ENCODE results near the gene SLC4A1. TPM values are rescaled to one million over a fixed set of nuclear protein-coding genes. Genes with fewer than 3 reads are reported as not detected.

Gene SLC4A1
- polyA plus RNA-seq, 2 of the 4 experiments (the other 2 are of a cell fraction): not detected

- TF ChIP-seq ZNF302 (CRISPR knock-in tag; IDR thresholded peaks at IDR 0.05) (no peak), CHD4 (IDR thresholded peaks at IDR 0.05; ENCODE audit: borderline replicate concordance) (no peak)
Observed at GRCh38 chr17:44297975-44298374, 30.0 kb upstream of the SLC4A1 start (continued).

GRCh38 chr17:44293509-44294226, 25.7 kb upstream of the SLC4A1 start:
- POLR2A ChIA-PET: no interaction called here
- FAIRE-seq: no peak

GRCh38 chr17:44287651-44288050, 19.7 kb upstream of the SLC4A1 start:
- DNase-seq (ENCODE audit: low read depth in 1 of 2, low spot score in 1 of 2) (no peak), ATAC-seq (no peak; a peak in 1 of 6 replicates), FAIRE-seq (no peak)
- ChIA-PET CTCF (interaction anchor here (0.6 to 2.4 kb wide), 7 partner anchors 8 to 77 kb away, joined by 3 to 10 read pairs (median 4); no protein-coding TSS in a partner anchor), POLR2A (no interaction called here)
- no peaks in the 10 kb centered on the region for H3K4me1 ChIP-seq
- no peak overlapping the region for H3K4me3 ChIP-seq
- H3K27ac ChIP-seq: no peak overlapping the region
- WGBS (ENCODE audit: missing lambda C conversion rate): 72% methylated on average over 8 of the region's 8 CpGs
- TF ChIP-seq KDM5A (IDR thresholded peaks at IDR 0.05) (no peak), PBX3 (IDR thresholded peaks at IDR 0.05) (no peak), EP300 (IDR thresholded peaks at IDR 0.05) (no peak), EHF (CRISPR knock-in tag; IDR thresholded peaks at IDR 0.05) (no peak), HDAC2 (IDR thresholded peaks at IDR 0.05) (no peak), HMGXB4 (CRISPR knock-in tag; IDR thresholded peaks at IDR 0.05; ENCODE audit: borderline replicate concordance) (no peak), KDM1A (IDR thresholded peaks at IDR 0.05; ENCODE audit: low read depth) (no peak), NR3C1 (IDR thresholded peaks at IDR 0.05) (no peak), POLR2AphosphoS2 (conservative IDR thresholded peaks at IDR 0.05; ENCODE audit: low read length) (no peak), NPAS2 (CRISPR knock-in tag; IDR thresholded peaks at IDR 0.05; ENCODE audit: borderline replicate concordance) (no peak), TP53 (CRISPR knock-in tag; IDR thresholded peaks at IDR 0.05) (no peak), HES2 (IDR thresholded peaks at IDR 0.05) (no peak), RARB (CRISPR knock-in tag; IDR thresholded peaks at IDR 0.05) (no peak), HOXA7 (CRISPR knock-in tag; IDR thresholded peaks at IDR 0.05) (no peak), MAZ (IDR thresholded peaks at IDR 0.05; ENCODE audit: borderline replicate concordance, low read depth, low read length) (no peak)
- H3K9me3 ChIP-seq: no peaks in the 10 kb centered on the region
- H3K4me2 ChIP-seq: no peak overlapping the region

More at GRCh38 chr17:44293509-44294226, 25.7 kb upstream of the SLC4A1 start:
- no peaks in the 10 kb centered on the region for H3K9me3 ChIP-seq
- no peak overlapping the region for H3K4me2 ChIP-seq
- H3K27ac ChIP-seq: no peak overlapping the region
- no peak for TF ChIP-seq RNF2 (IDR thresholded peaks at IDR 0.05; ENCODE audit: borderline replicate concordance, low read depth)
- TF ChIP-seq MAZ (IDR thresholded peaks at IDR 0.05; ENCODE audit: borderline replicate concordance, low read depth, low read length): no peak
- no peak for TF ChIP-seq HEYL (CRISPR knock-in tag; IDR thresholded peaks at IDR 0.05)
- no peak for TF ChIP-seq HMGXB4 (CRISPR knock-in tag; IDR thresholded peaks at IDR 0.05; ENCODE audit: borderline replicate concordance)
- TF ChIP-seq CBX2 (IDR thresholded peaks at IDR 0.05; ENCODE audit: borderline replicate concordance, low read depth): no peak
- ATAC-seq (no peak), DNase-seq (ENCODE audit: low read depth in 1 of 2, low spot score in 1 of 2) (no peak)
- CTCF ChIA-PET: interaction anchor here (0.6 to 2.5 kb wide), 6 partner anchors 11 to 496 kb away, joined by 3 to 10 read pairs (median 3); no protein-coding TSS in a partner anchor
- no peaks in the 10 kb centered on the region for H3K4me1 ChIP-seq
- no peak overlapping the region for H3K4me3 ChIP-seq
- 39% methylated on average over 9 of the region's 9 CpGs for WGBS (ENCODE audit: missing lambda C conversion rate)
